ENCODE results near the gene EPG5.

DNA sequence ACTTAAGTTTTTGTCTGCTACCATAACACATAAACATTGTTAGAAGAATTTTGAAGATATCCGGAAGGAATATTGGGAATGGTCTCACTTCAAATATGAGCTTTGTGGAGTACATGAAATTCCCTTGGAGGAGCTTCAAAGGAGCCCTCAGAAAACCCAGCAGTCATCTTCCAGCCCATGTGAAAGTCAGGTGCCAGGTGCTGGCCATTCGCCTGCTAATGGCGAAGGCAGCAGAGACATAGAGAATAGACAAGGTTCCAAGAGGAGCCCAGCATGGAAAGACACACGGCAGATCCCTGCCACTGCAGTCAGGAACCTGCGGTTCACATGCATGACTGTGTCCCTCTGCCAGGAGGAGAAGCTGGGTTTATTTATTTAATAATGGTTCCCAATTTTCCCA is 40.0 kb upstream of the EPG5 start:
- no peak for TF ChIP-seq CEBPB (IDR thresholded peaks at IDR 0.05; ENCODE audit: borderline replicate concordance in 1 of 2, low read depth in 2 of 2, low read length in 2 of 2)
- TF ChIP-seq, protein P1, sequence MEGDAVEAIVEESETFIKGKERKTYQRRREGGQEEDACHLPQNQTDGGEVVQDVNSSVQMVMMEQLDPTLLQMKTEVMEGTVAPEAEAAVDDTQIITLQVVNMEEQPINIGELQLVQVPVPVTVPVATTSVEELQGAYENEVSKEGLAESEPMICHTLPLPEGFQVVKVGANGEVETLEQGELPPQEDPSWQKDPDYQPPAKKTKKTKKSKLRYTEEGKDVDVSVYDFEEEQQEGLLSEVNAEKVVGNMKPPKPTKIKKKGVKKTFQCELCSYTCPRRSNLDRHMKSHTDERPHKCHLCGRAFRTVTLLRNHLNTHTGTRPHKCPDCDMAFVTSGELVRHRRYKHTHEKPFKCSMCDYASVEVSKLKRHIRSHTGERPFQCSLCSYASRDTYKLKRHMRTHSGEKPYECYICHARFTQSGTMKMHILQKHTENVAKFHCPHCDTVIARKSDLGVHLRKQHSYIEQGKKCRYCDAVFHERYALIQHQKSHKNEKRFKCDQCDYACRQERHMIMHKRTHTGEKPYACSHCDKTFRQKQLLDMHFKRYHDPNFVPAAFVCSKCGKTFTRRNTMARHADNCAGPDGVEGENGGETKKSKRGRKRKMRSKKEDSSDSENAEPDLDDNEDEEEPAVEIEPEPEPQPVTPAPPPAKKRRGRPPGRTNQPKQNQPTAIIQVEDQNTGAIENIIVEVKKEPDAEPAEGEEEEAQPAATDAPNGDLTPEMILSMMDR (IDR thresholded peaks at IDR 0.05 in 2 of 3, conservative IDR thresholded peaks at IDR 0.05 in 1 of 3; ENCODE audit: control insufficient read depth in 2 of 3, extremely low read depth in 1 of 3, insufficient read depth in 1 of 3, low read depth in 3 of 3, low read length in 3 of 3), result no peak
- no peak for TF ChIP-seq NFYA (IDR thresholded peaks at IDR 0.05; ENCODE audit: borderline replicate concordance, low read depth, low read length)
- no peak for TF ChIP-seq DPF2 (IDR thresholded peaks at IDR 0.05)
- no peak for TF ChIP-seq MYC (IDR thresholded peaks at IDR 0.05; ENCODE audit: insufficient read depth, insufficient read length, insufficient replicate concordance, low read length, severe bottlenecking)
- no peak for TF ChIP-seq MXI1 (IDR thresholded peaks at IDR 0.05; ENCODE audit: low read depth, low read length)
- TF ChIP-seq EZH2 (IDR thresholded peaks at IDR 0.05; ENCODE audit: borderline replicate concordance, control insufficient read depth, low read depth, low read length), result no peak
- TF ChIP-seq JUND (IDR thresholded peaks at IDR 0.05; ENCODE audit: low read depth, low read length), result no peak
- TF ChIP-seq, protein P2, sequence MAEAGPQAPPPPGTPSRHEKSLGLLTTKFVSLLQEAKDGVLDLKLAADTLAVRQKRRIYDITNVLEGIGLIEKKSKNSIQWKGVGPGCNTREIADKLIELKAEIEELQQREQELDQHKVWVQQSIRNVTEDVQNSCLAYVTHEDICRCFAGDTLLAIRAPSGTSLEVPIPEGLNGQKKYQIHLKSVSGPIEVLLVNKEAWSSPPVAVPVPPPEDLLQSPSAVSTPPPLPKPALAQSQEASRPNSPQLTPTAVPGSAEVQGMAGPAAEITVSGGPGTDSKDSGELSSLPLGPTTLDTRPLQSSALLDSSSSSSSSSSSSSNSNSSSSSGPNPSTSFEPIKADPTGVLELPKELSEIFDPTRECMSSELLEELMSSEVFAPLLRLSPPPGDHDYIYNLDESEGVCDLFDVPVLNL (IDR thresholded peaks at IDR 0.05; ENCODE audit: low read depth, low read length), result no peak
